Kidney (tissue), 14 donors: ENCODE data around the gene PSMA4. TPM values are rescaled to one million over a fixed set of nuclear protein-coding genes. Genes with fewer than 3 reads are reported as not detected.
"Not testable (repeated sequence)": the region's sequence is repeated elsewhere in the genome, so short reads cannot be mapped to it uniquely, and the experiment has no call there.

ENCODE experiments used
- DNase-seq, 5 donors: peaks; one replicate each; pipeline ENCODE4 v3.0.0-alpha.2; 2013 to 2020
- FAIRE-seq: peaks from 2 replicates; lab custom pipeline; 2012; peaks lifted over from hg19 to GRCh38; lab: Jason Lieb, UNC
- H3K27ac ChIP-seq, 2 donors: one replicate each; pipeline ENCODE4 v1.7.0; 2013; ENCODE audit warnings: low read depth in 2 of 2, low read length in 2 of 2, inconsistent platforms in 1 of 2
- H3K27me3 ChIP-seq: one replicate; pipeline ENCODE4 v1.7.1; 2013; ENCODE audit warnings: low read length, inconsistent platforms; ENCODE audit not compliant: control insufficient read depth, insufficient read depth
- H3K36me3 ChIP-seq, 3 donors: one replicate each; pipeline versions ENCODE4 v1.7.0 to v1.7.1; 2013; ENCODE audit warnings: low read length in 3 of 3, control low read depth in 1 of 3, inconsistent platforms in 1 of 3; ENCODE audit not compliant: insufficient read depth in 3 of 3, control insufficient read depth in 2 of 3
- H3K4me1 ChIP-seq, 3 donors: one replicate each; pipeline versions ENCODE4 v1.7.0 to v1.7.1; 2013; ENCODE audit warnings: low read length in 3 of 3, inconsistent platforms in 1 of 3, low read depth in 1 of 3; ENCODE audit not compliant: control insufficient read depth in 2 of 3, insufficient read depth in 2 of 3
- H3K4me3 ChIP-seq, 3 donors: one replicate each; pipeline versions ENCODE4 v1.7.0 to v1.8.1; 2013; ENCODE audit warnings: low read length in 3 of 3, control low read depth in 1 of 3, inconsistent platforms in 1 of 3
- H3K9ac ChIP-seq, 3 donors: one replicate each; pipeline versions ENCODE4 v1.7.0 to v1.7.1; 2013; ENCODE audit warnings: low read length in 3 of 3, control low read depth in 1 of 3, inconsistent platforms in 1 of 3
- H3K9me3 ChIP-seq, 3 donors: one replicate each; pipeline versions ENCODE4 v1.7.0 to v1.7.1; 2013; ENCODE audit warnings: low read length in 3 of 3, control low read depth in 1 of 3, inconsistent platforms in 1 of 3; ENCODE audit not compliant: control insufficient read depth in 2 of 3, insufficient read depth in 1 of 3
- CTCF ChIP-seq: IDR thresholded peaks from 3 replicates; pipeline ENCODE4 v1.5.1; 2012; ENCODE audit warnings: mild to moderate bottlenecking, moderate library complexity, borderline replicate concordance; ENCODE audit not compliant: insufficient read depth; ENCODE audit errors: extremely low read depth
- intact Hi-C: fragments of 100-400 bp; cut with DNase I; formaldehyde crosslinking; loops from one replicate; pipeline ENCODE4 v1.11.1; 2022
- polyA plus RNA-seq: library from polyadenylated mRNA; stranded (reverse); fragments of 350-450 nt; fragmentation: Illumina TruSeq; extraction: RNeasy Lipid Tissue Mini Kit (QIAGEN cat#74804); gene quantifications from one replicate; pipeline ENCODE4 v1.2.3, GENCODE V29; 2014; ENCODE audit warnings: low read depth, low replicate concordance; ENCODE audit not compliant: insufficient read depth
- total RNA-seq: library from RNA; stranded (reverse); fragmentation: NEBNext Ultra II Directional; extraction: Animal tissue kit (Norgen Biotek cat#: 25700); gene quantifications from one replicate; pipeline ENCODE4 v1.2.1, GENCODE V29; 2021
- donor health status: control.
- donor health status: control.
- donor health status: control.
- donor health status: control.
- donor health status: control.
- donor health status: DM: yes; HTN: yes; CAD: no.
- donor health status: Normal renal cell carcinoma (clear cell type).

The PSMA4 gene
- total and polyA plus RNA-seq, 2 donors from 2014 or later, result 118 to 200 TPM

- DNase-seq, result peak in 2 of 5 donors; percentile 14
- H3K9me3 ChIP-seq, result no peaks in the 10 kb centered on the region
- FAIRE-seq, result no peak
- TF ChIP-seq CTCF, result no peak
- H3K36me3 ChIP-seq, result no peaks in the 10 kb centered on the region
- intact Hi-C loops, result no loop called here
- H3K27me3 ChIP-seq, result no peaks in the 10 kb centered on the region
- peak overlapping the region; percentile 65 to 88 (median 84) for H3K4me3 ChIP-seq
- H3K27ac ChIP-seq, result peak overlapping the region in 1 of 2 donors; percentile 40
- peak overlapping the region in 2 of 3 donors; percentile 17 to 64 for H3K9ac ChIP-seq
- H3K4me1 ChIP-seq, result peaks cover 0 to 8% (median 0%) of the 10 kb centered on the region in 3 donors
These were observed 32.0 kb upstream of the PSMA4 start for GRCh38 chr15:78508272-78508671.

- DNase-seq (no peak), FAIRE-seq (no peak)
- Histone ChIP-seq H3K27ac (no peak overlapping the region), H3K4me3 (no peak overlapping the region), H3K9ac (no peak overlapping the region), H3K4me1 (peaks cover 0 to 8% (median 0%) of the 10 kb centered on the region in 3 donors), H3K27me3 (no peaks in the 10 kb centered on the region), H3K36me3 (peaks cover 0 to 3% (median 0%) of the 10 kb centered on the region in 3 donors), H3K9me3 (no peaks in the 10 kb centered on the region)
- no peak for TF ChIP-seq CTCF
- intact Hi-C loops, result no loop called here
These were observed 30.4 kb upstream of the PSMA4 start for GRCh38 chr15:78509726-78510312.

DNA sequence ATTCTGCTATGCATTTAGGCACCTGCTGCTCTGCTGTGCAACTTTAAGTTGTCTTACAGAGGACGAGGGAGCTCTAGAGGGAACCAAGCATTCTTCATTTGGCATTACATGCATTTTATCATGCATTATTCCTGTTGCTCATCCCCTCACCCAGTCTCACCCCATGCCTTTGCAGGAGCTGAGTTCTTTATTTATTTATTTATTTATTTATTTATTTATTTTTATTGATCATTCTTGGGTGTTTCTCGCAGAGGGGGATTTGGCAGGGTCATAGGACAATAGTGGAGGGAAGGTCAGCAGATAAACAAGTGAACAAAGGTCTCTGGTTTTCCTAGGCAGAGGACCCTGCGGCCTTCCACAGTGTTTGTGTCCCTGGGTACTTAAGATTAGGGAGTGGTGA lies 20.2 kb upstream of the PSMA4 start:
- H3K9me3 ChIP-seq, H3K4me3 ChIP-seq, H3K9ac ChIP-seq, H3K36me3 ChIP-seq, H3K27ac ChIP-seq, H3K27me3 ChIP-seq, FAIRE-seq, H3K4me1 ChIP-seq, DNase-seq, intact Hi-C loops: not testable (repeated sequence)

DNA sequence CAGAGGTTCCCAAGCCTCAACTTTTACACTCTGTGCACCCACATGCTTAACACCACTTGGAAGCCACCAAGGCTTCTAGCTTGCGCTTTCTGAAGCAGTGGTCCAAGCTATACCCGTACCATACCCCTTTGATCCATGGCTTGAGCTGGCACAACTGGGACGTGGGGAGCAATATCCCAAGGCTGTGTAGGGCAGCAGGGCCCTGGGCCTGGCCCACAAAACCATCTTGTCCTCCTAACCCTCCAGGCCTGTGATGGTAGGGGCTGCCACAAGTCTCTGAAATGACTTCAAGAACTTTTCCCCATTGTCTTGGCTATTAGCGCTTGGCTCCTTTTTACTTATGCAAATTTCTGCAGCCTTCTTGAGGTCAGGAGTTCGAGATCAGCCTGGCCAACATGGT lies 16.0 kb upstream of the PSMA4 start:
- Histone ChIP-seq H3K9ac (no peak overlapping the region), H3K36me3 (peaks cover 0 to 5% (median 0%) of the 10 kb centered on the region in 3 donors), H3K27ac (no peak overlapping the region), H3K9me3 (no peaks in the 10 kb centered on the region), H3K27me3 (no peaks in the 10 kb centered on the region), H3K4me3 (no peak overlapping the region), H3K4me1 (no peaks in the 10 kb centered on the region)
- intact Hi-C loops, result no loop called here
- no peak for FAIRE-seq
- DNase-seq, result no peak
- TF ChIP-seq CTCF, result no peak
